ENCODE data around the gene MLPH. TPM values are rescaled to one million over a fixed set of nuclear protein-coding genes. Genes with fewer than 3 reads are reported as not detected.

MLPH gene
- total and polyA plus RNA-seq, 2 of the 13 experiments (the other 11 are each of a cell fraction or from before 2014, with no cell fraction given): 0.12 TPM; not detected in 1

GRCh38 chr2:237549216-237549615 is 62.2 kb downstream of the MLPH start:
- Histone ChIP-seq H3K27ac (ENCODE audit: extremely low read length, insufficient read depth, low read length) (no peak overlapping the region), H3K9ac (ENCODE audit: insufficient read depth, low read depth, low read length) (no peak overlapping the region), H3K27me3 (ENCODE audit: control insufficient read depth in 1 of 2, insufficient read depth in 2 of 2, low read length in 2 of 2) (peaks cover 7 to 34% of the 10 kb centered on the region in 2 experiments; a peak in 4 of 5 replicates), H3K9me3 (ENCODE audit: low read length) (no peaks in the 10 kb centered on the region), H3K4me1 (ENCODE audit: insufficient read depth, low read length) (peaks cover 49% of the 10 kb centered on the region), H3K79me2 (ENCODE audit: insufficient read depth, low read length) (no peaks in the 10 kb centered on the region), H3K36me3 (replicated peaks in 1 of 2; ENCODE audit: control insufficient read depth in 1 of 2, insufficient read depth in 2 of 2, low read length in 2 of 2) (no peaks in the 10 kb centered on the region), H3K4me3 (replicated peaks in 1 of 3; ENCODE audit: insufficient read depth in 1 of 3, low read depth in 2 of 3, low read length in 3 of 3) (no peak overlapping the region), H3K4me2 (ENCODE audit: low read depth, low read length) (peak overlapping the region; percentile 22; the same call in 1 of the 2 replicates), H2AFZ (ENCODE audit: low read length) (no peak overlapping the region), H4K20me1 (ENCODE audit: insufficient read depth, low read length) (no peaks in the 10 kb centered on the region)
- FAIRE-seq (no peak), ATAC-seq (no peak), DNase-seq (ENCODE audit: low spot score) (no peak)
- in situ Hi-C loops (cut with HindIII; ENCODE audit: extremely low pct_ligation_motif_present, low pct_unique_long_range_greater_than_20kb) (no loop called here), intact Hi-C loops (cut with micrococcal nuclease; ENCODE audit: unreplicated experiment) (no loop called here)
- TF ChIP-seq ZFY (CRISPR knock-in tag; IDR thresholded peaks at IDR 0.05): 0 out of 2 replicates have a peak, but pooled peaks have one; percentile 19
- no peak for TF ChIP-seq NPAS2 (CRISPR knock-in tag; IDR thresholded peaks at IDR 0.05; ENCODE audit: borderline replicate concordance)
- TF ChIP-seq MTERF4 (CRISPR knock-in tag; IDR thresholded peaks at IDR 0.05): no peak
- no peak for TF ChIP-seq GABPB1 (CRISPR knock-in tag; IDR thresholded peaks at IDR 0.05)
- TF ChIP-seq BCL3 (CRISPR knock-in tag; IDR thresholded peaks at IDR 0.05): no peak
- TF ChIP-seq TARDBP (CRISPR knock-in tag; IDR thresholded peaks at IDR 0.05): 0 out of 2 replicates have a peak, but pooled peaks have one; percentile 29
- TF ChIP-seq GABPA (IDR thresholded peaks at IDR 0.05; ENCODE audit: low read depth, low read length): no peak
- TF ChIP-seq GABPA (CRISPR knock-in tag; IDR thresholded peaks at IDR 0.05; ENCODE audit: low read depth): no peak
- TF ChIP-seq FOXO4 (CRISPR knock-in tag; conservative IDR thresholded peaks at IDR 0.05): 0 out of 2 replicates have a peak, but pooled peaks have one; percentile 13
- TF ChIP-seq NFE2L2 (IDR thresholded peaks at IDR 0.05; ENCODE audit: low read length): no peak
- TF ChIP-seq ATAD3A (CRISPR knock-in tag; IDR thresholded peaks at IDR 0.05): 0 out of 2 replicates have a peak, but pooled peaks have one; percentile 10
- WGBS (ENCODE audit: low lambda C conversion rate): 45% methylated on average over 8 of the region's 8 CpGs
- CTCF ChIA-PET (ENCODE audit: low intra/inter-chr PET ratio, low total read pairs): no interaction called here
- no TSS peak for BruUV-seq (replicated peaks)
- POLR2A ChIA-PET: no interaction called here
